Epithelial cell of alveolus of lung (primary cell): Measurements from ENCODE around the gene SDHB. TPM values are rescaled to one million over a fixed set of nuclear protein-coding genes. Genes with fewer than 3 reads are reported as not detected.

Source experiments
- total RNA-seq: library from RNA; depleted of rRNA; stranded (reverse); fragments of >200 nt; gene quantifications from 2 replicates; pipeline ENCODE4 v1.2.1, GENCODE V29; 2015

The SDHB gene
- total RNA-seq, result 89.2 and 111 TPM in 2 replicates

DNA sequence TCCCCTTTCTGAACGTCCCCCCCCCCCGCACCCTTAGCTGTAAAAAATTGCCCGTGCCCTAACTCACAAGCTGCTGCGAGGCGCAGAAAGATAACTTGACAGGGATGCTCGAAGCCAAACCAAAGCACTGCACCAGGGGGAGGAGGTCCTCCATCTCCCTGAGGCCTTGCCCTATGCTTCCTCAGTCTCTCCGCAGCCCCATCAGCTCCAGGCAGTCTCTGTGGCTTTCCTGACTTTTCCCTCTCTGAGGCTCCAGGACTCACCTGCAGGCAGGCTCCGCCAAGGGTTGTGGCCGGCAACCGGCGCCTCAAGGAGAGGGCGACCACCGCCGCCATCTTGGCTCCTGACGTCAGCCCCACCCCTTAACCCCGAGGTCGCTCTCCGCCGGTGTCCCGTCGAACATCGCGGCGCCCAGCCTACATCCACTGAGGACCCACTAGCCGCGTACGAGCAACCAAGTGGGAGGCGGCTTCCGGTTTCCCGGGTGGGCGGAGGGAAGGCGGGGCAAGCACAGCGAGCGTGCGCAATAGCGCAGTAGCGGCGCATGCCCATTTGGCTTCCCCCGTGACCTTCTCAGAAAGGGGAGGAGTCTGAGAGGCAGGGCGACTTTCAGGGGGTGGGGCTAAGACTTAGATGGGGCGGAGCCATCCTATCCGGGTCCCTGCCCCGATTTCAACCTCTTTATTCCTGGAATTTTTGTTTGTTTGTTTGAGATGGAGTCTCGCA is at the start of gene SDHB:
TSS of gene SDHB (minus strand) at position 348 of the 726 bp plus-strand sequence. CDS start at position 335, 13 bp downstream.

DNA sequence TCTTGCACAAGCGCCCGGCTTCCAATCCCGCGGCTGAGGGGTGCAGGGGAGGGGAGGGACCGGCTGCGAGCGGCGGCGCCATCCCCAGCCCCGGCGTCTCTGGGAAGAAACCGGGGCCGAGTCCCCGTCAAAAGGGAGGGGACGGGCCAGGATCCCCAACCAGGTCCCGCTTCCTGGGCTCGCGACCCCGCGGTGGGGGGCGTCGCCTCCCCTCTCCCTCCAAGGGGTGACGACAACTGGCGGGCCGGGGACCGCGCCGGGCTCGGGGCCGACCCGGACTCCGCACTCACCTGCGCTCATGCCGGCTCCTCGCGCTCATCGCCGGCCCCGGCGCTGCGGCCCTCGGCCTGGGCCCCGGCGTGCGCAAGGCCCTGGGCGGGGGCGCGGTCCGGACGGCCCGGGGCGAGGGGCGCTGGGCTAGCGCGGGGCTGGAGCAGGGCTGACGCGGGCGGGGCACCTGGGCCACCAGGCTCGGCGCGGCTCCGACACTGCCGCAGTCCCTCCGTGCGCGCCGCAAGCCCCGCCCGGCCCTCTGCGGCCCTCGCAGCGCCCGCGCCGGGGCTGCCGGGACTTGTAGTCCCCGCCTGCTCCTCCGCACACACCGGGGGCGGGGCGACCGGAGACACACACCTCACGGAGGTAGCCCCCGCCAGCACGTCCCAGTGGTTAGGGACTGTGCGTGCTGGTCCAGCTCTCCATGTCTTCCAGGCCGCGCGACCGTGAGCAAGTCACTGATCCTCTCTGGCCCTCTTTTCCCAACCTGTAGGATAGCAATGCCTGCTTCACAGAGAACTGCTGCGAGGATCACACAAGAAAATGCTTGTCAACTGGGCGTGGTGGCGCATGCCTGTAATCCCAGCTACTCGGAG is 42.2 kb downstream of the SDHB start, which contains the start of gene ATP13A2:
TSS of gene ATP13A2 (minus strand) at position 490 of the 869 bp plus-strand sequence. CDS start at position 300, 190 bp downstream.

DNA sequence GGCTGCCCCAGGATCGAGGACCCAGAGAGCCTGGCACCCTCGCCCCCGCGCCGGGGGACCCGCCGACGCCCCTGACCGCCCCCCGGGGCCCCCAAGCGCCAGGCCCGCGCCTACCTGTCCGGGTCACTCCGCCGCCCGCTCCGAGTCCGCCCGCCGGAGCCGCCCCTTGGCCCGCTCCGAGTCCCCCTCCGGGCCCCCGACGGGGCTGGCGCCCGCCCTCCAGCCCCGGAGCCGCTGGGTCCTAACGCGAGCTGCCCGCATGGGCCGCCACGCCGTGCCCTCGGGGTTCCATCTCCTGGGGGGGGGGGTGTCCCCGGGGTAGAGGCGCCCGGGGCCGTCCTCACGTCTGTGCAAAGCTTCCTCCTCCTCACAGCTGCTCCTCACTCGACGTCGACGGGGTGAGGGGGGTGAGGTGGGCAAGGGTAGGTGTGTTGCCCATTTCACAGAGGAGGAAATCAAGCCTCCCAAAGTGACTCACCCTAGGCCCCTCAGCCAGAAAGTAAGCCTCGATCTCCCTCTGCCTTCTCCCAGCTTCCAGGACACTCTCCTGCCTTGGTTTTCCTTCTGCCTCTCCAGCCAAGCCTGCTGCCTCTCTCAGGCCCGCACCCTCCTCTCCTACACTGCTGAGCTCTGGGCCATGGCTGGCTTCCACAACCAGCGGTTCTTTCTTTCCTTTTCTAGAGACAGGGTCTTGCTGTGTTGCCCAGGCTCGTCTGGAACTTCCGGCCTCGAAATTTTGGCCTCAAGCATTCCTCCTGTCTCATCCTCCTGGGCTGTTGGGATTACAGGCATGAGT is 73.2 kb downstream of the SDHB start, which contains the start of gene MFAP2:
TSS of gene MFAP2 (minus strand) at position 148 of the 796 bp plus-strand sequence. CDS start 2,347 bp downstream, outside the sequence.

Other genes with a start within 250 kb of the SDHB start
- under 0.01 TPM in 2 replicates for gene RNU1-2, start 158.1 kb downstream of the SDHB start, total RNA-seq
- gene CROCC, start 132.1 kb downstream of the SDHB start, total RNA-seq, result 5.3 and 11.8 TPM in 2 replicates
- 35.5 and 108 TPM in 2 replicates for gene MFAP2, start 73.4 kb downstream of the SDHB start, total RNA-seq
- gene ATP13A2, start 42.1 kb downstream of the SDHB start, total RNA-seq, result 12.7 and 61.2 TPM in 2 replicates
- 1.6 and 2.3 TPM in 2 replicates for gene PADI2, start 65.4 kb upstream of the SDHB start, total RNA-seq
- not detected in 2 replicates for gene PADI1, start 151.1 kb upstream of the SDHB start, total RNA-seq
- gene PADI3, start 195.1 kb upstream of the SDHB start, total RNA-seq, result not detected in 2 replicates